PFSK-1 (cell line): ENCODE measurements around the gene KRTAP4-16.

Experiments
- POLR2AphosphoS5 ChIP-seq: IDR thresholded peaks from 2 replicates; pipeline ENCODE4 v1.6.1; 2012; ENCODE audit warnings: low read depth, mild to moderate bottlenecking, control low read depth, low read length, moderate library complexity
- REST ChIP-seq, 2 experiments: IDR thresholded peaks; 2 replicates each; pipeline versions ENCODE4 v1.6.1 to v1.8.0; 2011 to 2012; ENCODE audit warnings: low read depth in 2 of 2, low read length in 2 of 2, control low read depth in 1 of 2, inconsistent platforms in 1 of 2, mild to moderate bottlenecking in 1 of 2, moderate library complexity in 1 of 2; ENCODE audit not compliant: insufficient read depth in 1 of 2
- SIN3A ChIP-seq: IDR thresholded peaks from 2 replicates; pipeline ENCODE4 v1.6.1; 2012; ENCODE audit warnings: mild to moderate bottlenecking, low read length, moderate library complexity, borderline replicate concordance; ENCODE audit not compliant: insufficient read depth
- TAF1 ChIP-seq: IDR thresholded peaks from 2 replicates; pipeline ENCODE4 v1.6.1; 2012; ENCODE audit warnings: low read length, control low read depth, borderline replicate concordance; ENCODE audit not compliant: insufficient read depth

GRCh38 chr17:41057547-41057946 lies 44.5 kb downstream of the KRTAP4-16 start:
- TF ChIP-seq REST (IDR thresholded peaks at IDR 0.05; ENCODE audit: insufficient read depth in 1 of 2, low read depth in 2 of 2, low read length in 2 of 2) (no peak), TAF1 (no peak), SIN3A (no peak), POLR2AphosphoS5 (no peak)
